ENCODE measurements around the gene CSGALNACT2.

The CSGALNACT2 gene

DNA sequence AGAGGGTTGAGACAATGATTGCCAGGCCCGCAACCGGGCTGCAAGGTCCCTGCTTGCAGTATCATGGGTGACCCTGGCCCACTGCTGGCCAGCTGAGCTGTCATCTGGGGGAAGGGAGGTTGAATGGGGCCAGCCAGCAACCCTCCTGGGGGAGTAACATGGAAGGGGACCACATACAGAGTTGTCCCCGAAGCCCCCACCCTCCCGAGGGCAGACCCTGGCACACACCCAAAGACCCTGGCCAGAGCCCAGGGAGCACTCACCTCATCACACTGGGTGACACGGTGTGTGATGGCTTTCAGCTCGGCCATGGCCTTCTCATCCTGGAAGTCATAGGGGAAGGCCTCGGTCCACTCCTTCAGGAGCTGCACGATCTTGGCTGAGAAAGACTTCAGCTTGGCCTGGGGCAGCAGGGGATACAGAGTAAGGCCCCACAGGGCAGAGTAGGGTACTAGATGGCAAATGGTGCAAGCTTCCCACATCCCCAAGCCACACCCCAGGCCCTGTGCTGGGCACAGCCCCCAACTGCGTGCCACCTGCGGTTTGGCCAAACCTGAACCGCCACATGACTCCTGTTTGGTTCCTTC is 63.4 kb downstream of the CSGALNACT2 start:
- DNase-seq (ENCODE audit: low read depth in 2 of 2) = no peak

DNA sequence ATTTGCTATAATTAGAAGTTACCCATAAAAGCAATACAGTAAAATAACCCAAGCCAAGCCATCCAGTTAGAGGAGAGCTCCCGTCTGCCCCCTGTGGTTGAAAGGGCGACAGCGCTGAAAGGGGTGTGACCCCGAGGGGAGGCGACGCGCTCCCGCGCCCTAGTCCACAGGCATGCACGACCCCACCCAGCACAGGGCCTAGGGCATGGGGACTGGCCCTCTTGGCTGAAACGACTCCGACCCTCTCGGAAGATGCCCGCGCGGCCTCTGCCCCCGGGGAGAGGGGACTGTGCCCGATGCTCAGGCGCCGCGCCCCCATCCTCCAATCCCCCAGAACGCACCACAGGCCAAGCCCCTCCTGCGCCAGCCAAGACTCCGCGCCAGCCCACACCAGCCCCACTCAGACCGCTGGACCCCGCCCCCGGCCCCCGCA is 64.0 kb downstream of the CSGALNACT2 start:
- DNase-seq (ENCODE audit: low read depth in 2 of 2) = peak; percentile 37 to 50

DNA sequence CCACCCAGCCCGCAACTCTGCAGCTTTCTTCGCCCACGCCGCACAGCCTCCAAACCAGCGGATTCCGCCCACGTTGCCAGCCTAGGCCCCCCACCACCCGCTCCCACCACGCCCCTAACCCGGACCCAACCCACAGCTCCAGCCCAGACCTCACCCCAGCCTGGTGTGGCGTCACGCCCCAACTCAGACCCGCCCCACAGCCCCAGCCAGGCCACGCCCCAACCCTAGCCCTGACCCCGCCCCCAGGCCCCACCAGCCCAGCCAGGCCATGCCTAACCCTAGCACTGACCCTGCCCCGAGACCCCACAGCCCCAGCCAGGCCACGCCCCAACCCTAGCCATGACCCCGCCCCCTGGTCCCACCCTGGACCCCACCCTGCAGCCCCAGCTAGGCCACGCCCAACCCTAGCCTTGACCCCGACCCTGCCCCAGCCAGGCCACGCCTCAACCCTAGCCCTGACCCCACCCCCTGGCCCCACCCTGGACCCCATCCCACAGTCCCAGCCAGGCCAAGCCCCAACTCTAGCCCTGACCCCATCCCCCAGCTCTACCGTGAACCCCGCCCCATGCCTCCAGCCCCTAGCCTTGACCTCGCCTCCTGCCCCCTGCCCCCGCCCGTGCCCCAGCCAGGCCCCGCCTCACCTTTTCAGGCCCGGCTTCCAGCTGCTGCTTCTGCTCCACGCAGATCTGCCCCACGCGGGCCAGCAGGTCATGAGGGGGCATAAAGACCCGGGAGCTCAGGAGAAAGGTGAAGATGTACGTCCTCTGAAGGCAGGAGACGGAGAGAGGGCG is 64.6 kb downstream of the CSGALNACT2 start:
- DNase-seq (ENCODE audit: low read depth in 2 of 2) = peak in 1 of 2 donors; percentile 28

DNA sequence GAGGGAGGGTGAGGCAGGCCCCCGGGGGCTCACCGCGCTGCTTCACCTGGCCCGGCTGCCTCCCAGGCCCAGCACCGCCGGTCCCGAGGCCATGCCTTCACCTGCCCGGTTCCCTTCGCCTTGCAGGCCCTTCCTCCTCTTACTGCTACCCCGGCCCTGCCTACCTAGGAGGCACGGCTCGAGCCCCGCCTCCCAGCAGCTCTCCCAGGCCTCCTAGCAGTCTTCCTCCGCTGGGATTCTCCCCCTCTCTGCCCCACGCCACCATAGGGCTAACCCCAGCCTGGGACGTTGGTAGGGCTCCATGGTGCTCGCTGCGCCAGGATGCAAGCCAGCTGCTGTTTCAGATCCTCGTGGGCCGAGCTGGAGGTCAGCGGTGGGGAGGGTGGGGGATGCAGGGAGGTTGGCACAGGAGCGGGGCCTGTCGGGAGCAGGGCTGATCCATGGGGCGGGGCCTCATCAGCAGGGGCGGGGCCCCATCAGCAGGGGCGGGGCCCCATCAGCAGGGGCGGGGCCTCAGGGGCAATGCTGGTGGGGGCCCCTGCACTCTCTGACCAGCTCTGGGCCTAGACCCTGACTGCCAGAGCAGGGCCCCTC is 65.3 kb downstream of the CSGALNACT2 start:
- no peak for DNase-seq (ENCODE audit: low read depth in 2 of 2)

DNA sequence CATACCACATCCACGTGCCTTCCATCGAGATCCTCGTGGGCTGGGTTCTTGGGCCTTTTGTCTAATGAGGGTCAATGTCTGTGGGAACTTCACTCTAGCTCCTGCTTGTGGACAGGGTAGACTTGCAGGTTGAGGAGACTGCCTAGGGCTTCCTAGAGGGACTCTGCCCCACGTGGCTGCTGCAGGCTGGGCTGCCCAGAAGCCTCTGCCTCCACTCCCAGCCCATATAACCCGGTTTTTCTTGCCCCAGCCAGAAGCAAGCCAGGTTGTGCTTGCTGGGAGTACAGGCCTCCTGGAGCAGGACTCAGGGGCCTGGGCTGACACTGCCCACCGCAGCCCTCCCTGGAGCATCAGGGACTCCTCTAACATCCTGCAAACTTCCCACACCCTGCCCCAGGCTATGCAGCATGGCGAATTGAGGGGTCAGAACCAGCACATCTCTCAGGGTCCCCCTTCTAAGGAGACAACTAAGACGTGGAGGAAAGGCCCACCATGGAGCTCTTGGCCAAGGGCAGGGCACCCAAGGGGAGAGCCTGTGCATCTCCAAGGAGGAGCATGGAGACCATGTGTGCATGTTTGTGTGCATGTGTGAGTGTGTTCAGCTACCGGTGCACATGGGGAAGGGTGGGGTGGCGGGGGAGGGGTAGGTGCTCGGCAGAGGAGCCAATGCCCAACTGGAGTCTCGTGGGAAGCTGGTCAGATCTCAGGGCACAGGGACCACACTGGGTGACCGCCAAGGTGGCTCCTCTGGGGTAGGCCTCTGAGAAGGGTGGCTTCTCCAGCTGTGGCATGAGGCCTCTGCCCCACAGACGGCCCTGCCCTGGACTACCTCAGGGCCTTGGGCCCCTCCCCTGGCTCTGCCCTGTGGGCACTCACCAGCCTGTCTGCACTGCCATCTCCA is 66.0 kb downstream of the CSGALNACT2 start:
- no peak for DNase-seq (ENCODE audit: low read depth in 2 of 2)

DNA sequence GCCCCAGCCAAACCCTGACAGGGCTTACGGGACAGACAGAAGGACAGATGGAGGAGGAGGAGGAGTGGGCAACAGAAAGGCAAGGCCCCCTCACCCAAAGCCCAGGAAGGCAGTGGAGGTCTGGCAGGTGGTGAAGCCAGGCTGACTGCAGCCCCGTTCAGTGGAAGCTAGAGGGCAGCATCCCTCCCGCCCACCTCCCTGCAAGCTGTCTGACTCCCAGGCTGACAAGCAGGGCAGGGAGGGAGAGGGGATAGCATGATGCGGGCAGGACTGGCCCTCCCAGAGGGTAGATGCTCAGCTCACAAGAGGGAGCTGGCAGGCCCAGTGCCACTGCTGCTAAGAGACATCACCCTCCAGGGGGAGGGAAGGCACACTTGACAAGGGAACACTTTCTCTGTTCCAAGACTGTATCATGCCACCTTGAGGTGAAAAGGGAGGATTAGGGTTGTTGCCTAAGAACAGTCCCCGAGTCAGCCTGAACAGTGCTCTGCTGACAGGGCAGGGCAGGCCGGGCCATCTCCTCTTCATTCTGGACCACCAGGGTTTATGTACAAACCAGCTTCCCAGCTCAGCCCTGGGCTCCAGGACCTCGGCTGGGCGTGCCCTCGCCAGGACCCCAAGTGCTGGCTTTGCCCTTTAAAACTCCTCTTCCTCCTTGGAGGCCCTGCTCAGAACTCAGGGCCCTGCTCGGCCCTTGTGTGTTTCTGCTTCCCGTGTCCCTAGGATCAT is 66.9 kb downstream of the CSGALNACT2 start:
- peak; percentile 42 to 49 for DNase-seq (ENCODE audit: low read depth in 2 of 2)

DNA sequence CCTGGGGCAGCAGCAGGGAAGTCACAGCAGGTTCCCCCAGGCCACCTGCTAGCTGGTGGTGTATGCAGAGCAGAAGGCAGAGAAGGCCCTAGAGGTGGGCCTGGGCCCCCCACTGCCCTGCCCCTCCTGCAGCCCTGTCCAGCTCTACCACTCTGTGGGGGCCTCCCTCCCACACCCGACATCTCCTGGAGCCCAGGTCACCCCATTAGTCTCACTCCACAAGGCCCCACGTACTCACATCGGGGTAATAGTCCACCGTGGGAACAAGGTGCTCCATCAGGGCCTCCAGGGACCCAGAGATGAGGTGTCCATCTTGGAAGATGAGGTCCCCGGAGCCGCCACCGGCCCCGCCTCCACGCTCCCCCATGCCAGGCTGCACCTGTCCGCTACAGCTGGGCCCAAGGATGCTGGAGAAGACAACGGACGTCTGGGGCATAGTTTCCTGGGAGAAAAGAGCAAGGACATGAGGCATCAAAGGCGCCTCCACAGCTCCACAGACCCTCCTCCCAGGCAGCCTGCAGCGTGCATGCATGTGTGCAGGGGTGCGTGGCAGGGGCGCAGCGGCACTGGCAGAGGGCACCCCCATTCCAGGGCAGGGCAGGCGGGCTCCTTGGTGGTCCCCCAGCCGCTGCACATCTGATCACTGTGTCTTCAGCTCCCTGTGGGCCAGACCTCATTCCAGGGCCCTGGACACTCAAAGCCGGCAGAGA is 67.6 kb downstream of the CSGALNACT2 start:
- DNase-seq (ENCODE audit: low read depth in 2 of 2) = no peak

DNA sequence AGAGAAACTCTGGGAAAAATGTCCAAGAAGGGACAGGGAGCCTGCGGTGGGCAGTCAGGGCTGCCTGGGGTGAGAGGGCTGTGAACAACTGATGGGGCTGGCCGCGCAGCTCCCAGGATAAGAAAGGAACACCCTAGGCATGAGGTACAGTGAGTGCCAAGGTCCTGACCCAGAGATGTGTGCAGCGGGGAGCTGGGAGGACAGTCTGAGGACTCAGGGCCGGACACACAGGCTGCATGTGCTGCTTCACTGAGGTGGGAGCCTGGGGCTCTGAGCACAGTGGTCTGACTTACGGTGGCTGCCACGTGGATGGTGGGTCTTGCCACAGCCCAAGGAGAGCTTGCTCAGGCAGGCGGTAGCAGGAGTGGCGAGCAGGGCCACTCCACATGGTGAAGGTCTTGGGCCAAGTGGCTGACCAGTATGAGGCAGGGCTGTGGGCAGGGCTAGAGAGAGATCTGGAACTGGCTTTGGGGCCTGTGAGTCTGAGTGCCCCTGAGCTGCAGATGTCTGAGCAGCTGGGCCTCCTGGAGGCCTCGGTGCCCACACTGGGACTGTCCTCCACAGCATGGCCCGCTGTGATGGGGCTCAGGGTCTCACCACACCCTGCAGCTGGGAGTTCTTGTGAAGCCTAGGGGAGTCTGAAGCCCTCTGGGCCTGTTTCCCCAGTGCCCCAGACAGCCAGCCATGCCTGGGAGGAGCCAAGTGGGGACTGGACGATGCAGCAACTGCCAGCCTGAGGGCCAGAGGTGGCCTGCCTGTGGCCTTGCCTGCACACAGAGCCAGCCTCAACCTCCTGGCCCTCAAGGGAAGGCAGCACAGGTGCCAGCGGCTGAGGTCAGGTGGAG is 68.4 kb downstream of the CSGALNACT2 start:
- no peak for DNase-seq (ENCODE audit: low read depth in 2 of 2)

DNA sequence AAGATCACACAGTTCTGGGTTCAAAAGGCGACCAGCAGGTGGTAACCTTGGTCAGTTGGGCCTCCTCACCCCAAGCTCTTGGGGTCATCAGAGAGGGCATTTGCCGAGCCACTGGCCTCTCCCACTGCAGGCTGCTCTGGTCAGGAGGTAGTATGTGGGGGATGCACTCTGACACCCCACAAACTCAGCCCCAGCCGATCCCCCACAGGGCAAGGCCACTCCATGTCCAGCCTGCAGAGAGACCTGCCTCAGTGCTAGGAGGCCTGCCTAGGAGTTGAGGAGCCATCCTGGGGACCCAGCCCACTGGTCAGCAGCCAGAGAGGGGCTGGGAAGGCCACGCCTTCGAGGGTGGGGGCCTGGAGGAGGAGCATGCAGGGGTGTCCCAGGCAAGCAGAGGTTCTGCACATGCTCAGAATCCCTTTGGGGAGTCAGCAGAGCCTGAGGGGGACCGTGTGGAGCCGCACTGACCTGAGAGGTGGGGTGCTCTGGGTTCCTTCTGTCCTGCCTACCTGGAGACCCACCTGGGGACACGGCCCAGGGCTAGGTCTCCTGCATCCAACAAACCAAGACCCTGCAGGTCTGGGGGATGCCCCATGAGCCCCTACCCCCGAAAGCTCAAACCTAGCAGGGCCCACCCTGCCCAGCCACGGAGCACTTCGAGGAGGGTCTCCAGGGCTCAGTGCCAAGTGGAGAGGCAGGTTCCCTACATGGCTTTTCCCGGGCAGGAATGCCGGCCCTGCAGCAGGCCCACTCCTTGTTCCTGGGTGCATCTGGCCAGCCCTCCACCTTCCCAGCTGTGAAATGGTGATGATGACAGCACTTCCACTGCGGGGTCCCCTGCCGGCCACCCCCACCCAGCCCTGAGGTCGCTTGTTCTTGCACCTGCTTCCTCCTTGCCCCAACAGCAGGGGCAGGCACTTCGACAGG is 70.2 kb downstream of the CSGALNACT2 start:
- DNase-seq (ENCODE audit: low read depth in 2 of 2) = no peak

DNA sequence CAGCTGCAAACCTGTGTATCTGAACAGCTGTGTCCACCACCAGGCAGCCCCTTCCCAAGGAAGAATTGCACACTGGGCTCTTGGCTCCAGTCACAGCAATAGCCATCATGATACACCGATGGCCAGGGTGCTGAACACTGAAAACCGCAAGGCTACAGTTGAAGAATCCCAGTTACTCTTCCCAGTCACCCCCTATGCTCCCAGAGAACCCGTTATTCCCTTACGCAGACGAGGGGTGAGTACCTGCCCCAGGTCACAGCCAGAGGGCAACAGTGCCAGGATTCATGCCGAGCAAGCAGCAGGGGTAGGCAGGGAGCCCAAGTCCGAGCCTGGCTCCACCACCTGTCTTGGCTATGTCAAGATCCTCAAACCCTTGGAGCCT is 70.8 kb downstream of the CSGALNACT2 start:
- DNase-seq (ENCODE audit: low read depth in 2 of 2) = no peak

DNA sequence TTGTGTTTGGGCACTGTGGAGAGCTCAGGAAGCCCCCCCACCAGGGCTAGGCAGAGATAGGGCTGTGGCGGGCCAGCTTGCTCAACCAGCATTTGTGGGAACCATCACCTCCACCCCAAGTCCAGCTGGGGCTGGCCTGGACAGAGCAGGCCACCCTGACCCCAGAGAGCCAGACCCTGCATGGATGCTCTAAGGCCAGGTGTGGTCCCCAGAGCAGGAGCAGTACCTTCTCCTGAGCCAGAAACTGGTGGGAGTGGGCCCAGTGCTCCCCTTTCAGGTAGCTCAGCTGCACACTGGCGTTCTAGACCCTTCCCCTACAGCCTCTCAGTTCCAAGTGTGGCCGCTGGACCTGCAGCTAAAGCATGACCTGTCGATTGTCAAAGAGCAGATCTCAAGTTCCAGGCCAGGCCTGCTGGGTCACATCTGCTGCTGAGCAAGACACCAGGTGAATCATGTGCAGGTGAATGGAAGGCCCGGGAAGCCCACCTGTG is 71.5 kb downstream of the CSGALNACT2 start:
- DNase-seq (ENCODE audit: low read depth in 2 of 2) = no peak

DNA sequence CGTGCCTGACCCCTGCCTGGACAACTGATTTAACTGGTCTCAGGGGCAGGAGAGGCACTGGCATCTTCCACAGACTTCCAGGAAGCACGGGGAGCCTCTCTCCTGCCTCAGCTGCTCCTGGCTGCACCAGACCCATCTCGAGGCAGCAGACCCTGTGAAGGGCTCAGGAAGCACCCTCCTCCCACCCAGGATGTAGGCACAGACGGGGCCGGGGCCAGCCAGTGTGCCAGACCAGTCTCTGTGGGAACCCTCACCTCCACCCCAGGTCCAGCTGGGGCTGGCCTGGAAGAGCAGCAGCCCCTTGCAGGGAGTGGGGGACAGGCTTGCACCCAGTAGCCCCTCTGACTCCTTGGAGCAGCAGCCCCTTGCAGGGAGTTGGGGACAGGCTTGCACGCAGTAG is 72.3 kb downstream of the CSGALNACT2 start:
- no peak for DNase-seq (ENCODE audit: low read depth in 2 of 2)

DNA sequence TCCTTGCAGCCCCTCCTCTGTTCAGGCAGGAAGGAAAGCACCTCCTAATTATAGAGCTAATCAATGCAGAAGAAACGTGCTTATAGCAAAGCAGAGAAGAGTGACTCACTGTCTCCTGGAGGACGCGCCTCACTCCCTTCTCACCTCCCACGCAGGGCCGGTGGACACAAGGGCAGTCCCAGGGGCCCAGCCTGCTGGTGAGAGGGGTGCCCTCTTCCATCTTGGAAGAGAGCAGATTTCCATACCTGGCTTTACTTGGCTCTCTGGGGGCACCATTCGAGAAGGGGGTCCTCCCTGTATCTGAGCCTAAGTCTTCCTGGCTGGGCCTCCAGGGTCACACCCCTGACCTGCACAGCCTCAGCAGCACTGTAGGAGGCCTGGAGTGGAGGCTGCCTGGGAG is 72.8 kb downstream of the CSGALNACT2 start:
- DNase-seq (ENCODE audit: low read depth in 2 of 2) = no peak

DNA sequence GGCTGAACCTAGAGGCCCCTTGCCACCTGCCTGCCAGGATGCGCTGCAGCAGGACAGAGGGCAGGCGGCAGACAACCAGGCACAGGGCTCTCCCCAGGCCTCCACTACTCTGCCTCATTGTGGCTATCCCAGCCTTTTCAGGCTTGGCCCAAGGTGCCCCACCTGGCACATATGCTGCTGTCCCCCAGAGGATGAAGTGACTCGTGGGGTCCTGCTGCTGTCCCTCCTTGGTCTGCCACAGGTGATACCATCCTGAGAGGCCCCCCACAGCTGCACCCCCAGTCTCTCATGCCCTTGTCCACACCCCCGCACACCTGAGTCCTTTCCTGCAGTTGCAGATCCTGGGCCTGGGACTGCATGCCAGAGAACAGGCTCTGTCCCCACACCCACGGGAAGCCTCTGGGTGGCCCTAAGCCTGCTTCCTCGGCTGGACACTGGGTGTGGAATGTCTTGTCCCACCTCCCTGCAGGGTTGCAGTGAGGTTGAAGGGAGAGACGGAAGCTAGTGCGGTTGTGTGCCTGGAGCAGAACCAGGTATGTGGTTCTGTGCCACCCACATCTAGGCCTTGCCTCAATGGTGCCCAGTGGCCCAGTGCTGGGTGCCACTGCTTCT is 73.3 kb downstream of the CSGALNACT2 start:
- no peak for DNase-seq (ENCODE audit: low read depth in 2 of 2)

DNA sequence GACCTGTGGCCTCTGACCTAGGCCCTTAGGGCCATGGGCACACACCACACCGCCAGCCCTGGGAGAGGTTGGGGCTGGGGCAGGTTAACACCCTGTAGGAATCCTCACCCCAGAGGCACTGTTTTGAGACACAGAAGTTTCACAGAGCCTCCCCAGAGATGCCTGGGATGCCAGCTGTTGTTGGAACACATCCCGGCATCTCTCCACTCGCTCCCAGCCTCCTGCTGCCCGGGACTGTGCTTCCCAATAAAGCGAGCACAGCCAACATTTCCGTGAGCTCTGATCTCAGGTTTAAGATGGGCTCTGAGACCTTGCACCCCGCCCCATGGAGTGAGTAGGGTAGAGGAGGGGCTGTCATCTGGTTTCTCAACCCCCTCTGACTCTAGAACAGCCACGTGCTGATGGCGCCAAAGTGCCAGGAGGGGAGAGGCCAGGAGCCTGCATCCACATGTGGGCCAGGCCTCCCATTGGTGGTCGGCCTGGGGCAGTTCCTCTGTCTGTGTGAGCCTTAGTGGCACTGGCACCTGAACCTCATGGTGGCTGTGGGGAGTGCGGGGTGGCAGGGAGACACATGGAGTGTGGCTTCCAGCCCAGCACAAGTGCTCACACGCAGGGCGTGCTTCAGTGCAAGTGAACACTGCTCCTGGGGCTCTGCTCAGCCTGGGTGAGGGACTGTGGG is 73.9 kb downstream of the CSGALNACT2 start:
- DNase-seq (ENCODE audit: low read depth in 2 of 2) = no peak

DNA sequence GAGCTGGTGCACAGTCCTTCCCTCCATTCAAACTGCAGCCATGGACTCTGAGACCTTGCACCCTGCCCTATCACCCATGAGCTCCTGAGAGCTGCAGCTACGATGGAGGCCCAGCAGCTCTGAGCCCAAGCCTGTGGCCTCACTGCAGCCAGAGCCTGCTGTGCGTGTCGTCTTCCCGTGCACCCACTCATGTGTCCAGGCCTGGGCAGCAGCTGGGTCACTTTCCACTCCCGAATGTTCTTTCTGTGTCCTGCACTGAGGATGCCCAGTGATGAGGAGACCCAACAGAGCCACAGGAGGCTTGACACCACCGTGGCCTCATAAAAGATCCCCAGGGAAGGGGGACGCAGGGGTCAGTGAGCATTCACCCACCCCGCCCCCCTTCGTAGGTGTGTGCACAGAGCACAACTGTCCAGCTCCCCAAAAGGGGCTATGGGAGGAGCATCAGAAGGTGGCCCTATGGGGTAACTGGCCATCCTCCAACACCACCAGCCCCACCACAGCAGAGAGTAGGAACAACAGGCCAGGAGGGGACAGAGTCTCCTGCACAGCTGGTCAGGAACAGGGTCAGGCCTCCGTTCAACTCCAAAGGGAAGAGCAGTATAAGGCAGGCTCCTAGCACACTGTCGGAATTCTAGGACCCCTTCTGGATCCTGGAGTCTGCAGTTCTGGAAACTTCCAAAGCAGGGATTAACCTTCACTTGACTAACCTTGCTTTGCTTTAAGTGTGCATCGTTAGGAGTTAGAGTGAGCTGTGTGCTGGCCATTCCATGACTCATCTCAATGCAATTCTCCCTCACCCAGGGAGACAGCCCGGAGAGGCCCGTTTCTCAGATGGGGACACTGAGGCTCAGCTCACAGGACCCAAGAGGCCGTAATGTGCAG is 76.1 kb downstream of the CSGALNACT2 start:
- DNase-seq (ENCODE audit: low read depth in 2 of 2) = no peak
